Neural progenitor cell (in vitro differentiated cells): ENCODE data around the gene GFER.

Source experiments
- CTCF ChIP-seq: fragments of 200-600 bp; sonication (generic); IDR thresholded peaks from 2 replicates; pipeline ENCODE4 v1.5.1; 2017; ENCODE audit warnings: antibody characterized with exemption, mild to moderate bottlenecking
- EZH2phosphoT487 ChIP-seq: fragments of 200-600 bp; sonication (generic); IDR thresholded peaks from 2 replicates; pipeline ENCODE4 v1.6.1; 2017; ENCODE audit warnings: antibody characterized with exemption

GRCh38 chr16:1998852-1999801, 15.1 kb downstream of the GFER start:
- TF ChIP-seq CTCF (no peak), EZH2phosphoT487 (no peak)
